GM18517 (cell line): ENCODE results near the gene ABLIM2.
A peak's percentile ranks its signal among the peaks of the same experiment; 100 is the strongest.

Source experiments
- ATAC-seq: cut with Tn5 transposase; IDR thresholded peaks from one replicate; pipeline ENCODE4 v1.9.1; 2021; ENCODE audit warnings: mild to moderate bottlenecking, moderate library complexity; ENCODE audit not compliant: unreplicated experiment

ABLIM2 gene

GRCh38 chr4:7990807-7991459, 167.7 kb downstream of the ABLIM2 start:
- ATAC-seq, result no peak

GRCh38 chr4:7989654-7990053, 169.0 kb downstream of the ABLIM2 start:
- ATAC-seq, result no peak

- ATAC-seq, result no peak
Observed at GRCh38 chr4:7988437-7988836, 170.2 kb downstream of the ABLIM2 start.

- peak; percentile 59 for ATAC-seq
Observed at GRCh38 chr4:7987148-7987989, 171.2 kb downstream of the ABLIM2 start.

- ATAC-seq, result no peak
Observed at GRCh38 chr4:7985891-7986441, 172.6 kb downstream of the ABLIM2 start.

GRCh38 chr4:7985072-7985471, 173.5 kb downstream of the ABLIM2 start:
- no peak for ATAC-seq

GRCh38 chr4:7984286-7984925, 174.2 kb downstream of the ABLIM2 start:
- ATAC-seq, result no peak

GRCh38 chr4:7983296-7983695, 175.3 kb downstream of the ABLIM2 start:
- ATAC-seq, result no peak

- no peak for ATAC-seq
Observed at GRCh38 chr4:7981738-7982394, 176.7 kb downstream of the ABLIM2 start.

- ATAC-seq, result no peak
Observed at GRCh38 chr4:7980036-7980435, 178.6 kb downstream of the ABLIM2 start.

- no peak for ATAC-seq
Observed at GRCh38 chr4:7979652-7979968, 179.0 kb downstream of the ABLIM2 start.

GRCh38 chr4:7978907-7979651, 179.5 kb downstream of the ABLIM2 start:
- ATAC-seq, result no peak

GRCh38 chr4:7978489-7978888, 180.1 kb downstream of the ABLIM2 start:
- no peak for ATAC-seq

GRCh38 chr4:7976634-7977033, 182.0 kb downstream of the ABLIM2 start:
- no peak for ATAC-seq

GRCh38 chr4:7976025-7976424, 182.6 kb downstream of the ABLIM2 start:
- no peak for ATAC-seq

- ATAC-seq, result no peak
Observed at GRCh38 chr4:7974425-7974824, 184.2 kb downstream of the ABLIM2 start.

GRCh38 chr4:7973545-7973981, 185.1 kb downstream of the ABLIM2 start:
- ATAC-seq, result no peak

- ATAC-seq, result no peak
Observed at GRCh38 chr4:7971881-7972500, 186.6 kb downstream of the ABLIM2 start.

GRCh38 chr4:7971159-7971631, 187.4 kb downstream of the ABLIM2 start:
- no peak for ATAC-seq
